ENCODE measurements around the gene GBX1. TPM values are rescaled to one million over a fixed set of nuclear protein-coding genes. Genes with fewer than 3 reads are reported as not detected.

The GBX1 gene
- total RNA-seq, 1 experiment from 2014 or later: not detected

GRCh38 chr7:151215396-151215795 is 47.9 kb upstream of the GBX1 start:
- peaks cover 50 to 83% (median 65%) of the 10 kb centered on the region in 3 experiments; a peak in 6 of 7 replicates for H3K36me3 Mint-ChIP-seq (ENCODE audit: insufficient read depth in 1 of 3, low read depth in 3 of 3)
- H3K4me1 Mint-ChIP-seq: peaks cover 7 to 8% of the 10 kb centered on the region in 2 experiments
- no peak overlapping the region for H3K27ac ChIP-seq (ENCODE audit: insufficient read length, low read depth, low read length)

More at GRCh38 chr7:151215396-151215795, 47.9 kb upstream of the GBX1 start:
- no peak overlapping the region for H3T11ph ChIP-seq (ENCODE audit: low read length)
- WGBS (ENCODE audit: extremely low coverage, insufficient read length, low lambda C conversion rate): no CpG with 5 or more reads among the region's 5 CpGs
- Mint-ChIP-seq H3K27ac (no peak overlapping the region), H3K4me3 (no peak overlapping the region), H3K9me3 (no peaks in the 10 kb centered on the region), H3K27me3 (ENCODE audit: low read depth) (no peaks in the 10 kb centered on the region)
- no peak overlapping the region for H2AFZ ChIP-seq (ENCODE audit: low read length)
- no peaks in the 10 kb centered on the region for H3K9me3 ChIP-seq (ENCODE audit: control insufficient read depth, low read depth, low read length)
- H3K18ac ChIP-seq (ENCODE audit: insufficient read length, low read depth, low read length): no peak overlapping the region
- no peak overlapping the region for H3K9ac ChIP-seq (ENCODE audit: extremely low read depth, insufficient read length, low read length)
- H2BK15ac ChIP-seq (ENCODE audit: low read depth, low read length): no peak overlapping the region
- H3K27me3 ChIP-seq (ENCODE audit: insufficient read depth, low read length): no peaks in the 10 kb centered on the region
- H3K4ac ChIP-seq (ENCODE audit: low read depth, low read length): no peak overlapping the region
- H2AK5ac ChIP-seq (ENCODE audit: insufficient read length, low read length): no peak overlapping the region
- H4K8ac ChIP-seq (replicated peaks; ENCODE audit: insufficient read length, low read depth, low read length): no peak overlapping the region
- H2BK20ac ChIP-seq (ENCODE audit: low read depth, low read length, poor library complexity, severe bottlenecking): no peak overlapping the region
- no peak overlapping the region for H2BK120ac ChIP-seq (ENCODE audit: low read depth, low read length, poor library complexity, severe bottlenecking)
- no peak overlapping the region for H2BK5ac ChIP-seq (ENCODE audit: insufficient read length, low read length)
- H3K4me1 ChIP-seq (ENCODE audit: insufficient read depth, low read length): peaks cover 4% of the 10 kb centered on the region; the same call in 1 of the 2 replicates
- DNase-seq: no peak
- H4K91ac ChIP-seq (ENCODE audit: insufficient read length, low read depth, low read length): no peak overlapping the region
- no peaks in the 10 kb centered on the region for H3K79me2 ChIP-seq (ENCODE audit: insufficient read depth, low read length)
- no peak for TF ChIP-seq CTCF (conservative IDR thresholded peaks at IDR 0.05)
- H3K23me2 ChIP-seq (ENCODE audit: insufficient read length, low read depth, low read length, poor library complexity, severe bottlenecking): no peaks in the 10 kb centered on the region
- H3K23ac ChIP-seq (ENCODE audit: insufficient read length, low read depth, low read length): no peak overlapping the region
- no peak overlapping the region for H3K14ac ChIP-seq (ENCODE audit: insufficient read depth, low read length)
- H3K79me1 ChIP-seq (ENCODE audit: insufficient read depth, low read depth, low read length, poor library complexity, severe bottlenecking): no peaks in the 10 kb centered on the region
- H4K20me1 ChIP-seq (ENCODE audit: control insufficient read depth, insufficient read depth, insufficient read length): no peaks in the 10 kb centered on the region
- no peak overlapping the region for H3K56ac ChIP-seq (ENCODE audit: insufficient read length, low read depth, low read length)
- no peak overlapping the region for H3K4me2 ChIP-seq (ENCODE audit: insufficient read depth, insufficient read length, low read length)
- no peak overlapping the region for H4K5ac ChIP-seq (ENCODE audit: insufficient read length, low read depth, low read length)
- no peak overlapping the region for H2BK12ac ChIP-seq (ENCODE audit: insufficient read length, low read depth, low read length)
